Measurements from ENCODE around the gene USP24.

USP24 gene

DNA sequence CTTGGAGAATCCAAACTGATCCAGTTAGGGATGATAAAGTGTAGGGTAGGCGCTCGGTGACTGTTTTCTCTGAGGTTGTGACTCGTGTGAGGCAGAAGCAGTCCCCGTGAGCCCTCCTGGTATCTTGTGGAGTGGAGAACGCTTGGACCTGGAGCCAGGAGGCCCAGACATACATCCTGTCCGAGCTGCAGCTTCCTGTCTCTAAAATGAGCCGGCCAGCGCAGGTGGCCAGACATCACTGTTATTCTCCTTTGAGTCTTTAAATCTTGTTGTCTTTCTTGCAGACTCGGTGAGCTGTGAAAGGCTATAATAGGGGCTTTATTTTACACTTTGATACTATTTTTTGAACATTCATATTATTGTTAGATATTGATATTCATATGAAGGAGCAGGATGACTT, 163.5 kb downstream of the USP24 start:
- TF ChIP-seq, protein P1, sequence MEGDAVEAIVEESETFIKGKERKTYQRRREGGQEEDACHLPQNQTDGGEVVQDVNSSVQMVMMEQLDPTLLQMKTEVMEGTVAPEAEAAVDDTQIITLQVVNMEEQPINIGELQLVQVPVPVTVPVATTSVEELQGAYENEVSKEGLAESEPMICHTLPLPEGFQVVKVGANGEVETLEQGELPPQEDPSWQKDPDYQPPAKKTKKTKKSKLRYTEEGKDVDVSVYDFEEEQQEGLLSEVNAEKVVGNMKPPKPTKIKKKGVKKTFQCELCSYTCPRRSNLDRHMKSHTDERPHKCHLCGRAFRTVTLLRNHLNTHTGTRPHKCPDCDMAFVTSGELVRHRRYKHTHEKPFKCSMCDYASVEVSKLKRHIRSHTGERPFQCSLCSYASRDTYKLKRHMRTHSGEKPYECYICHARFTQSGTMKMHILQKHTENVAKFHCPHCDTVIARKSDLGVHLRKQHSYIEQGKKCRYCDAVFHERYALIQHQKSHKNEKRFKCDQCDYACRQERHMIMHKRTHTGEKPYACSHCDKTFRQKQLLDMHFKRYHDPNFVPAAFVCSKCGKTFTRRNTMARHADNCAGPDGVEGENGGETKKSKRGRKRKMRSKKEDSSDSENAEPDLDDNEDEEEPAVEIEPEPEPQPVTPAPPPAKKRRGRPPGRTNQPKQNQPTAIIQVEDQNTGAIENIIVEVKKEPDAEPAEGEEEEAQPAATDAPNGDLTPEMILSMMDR (conservative IDR thresholded peaks at IDR 0.05; ENCODE audit: low read depth, low read length), result no peak
- DNase-seq (ENCODE audit: low read depth), result no peak
- H3K4me3 ChIP-seq (ENCODE audit: low read depth, low read length), result no peak overlapping the region

DNA sequence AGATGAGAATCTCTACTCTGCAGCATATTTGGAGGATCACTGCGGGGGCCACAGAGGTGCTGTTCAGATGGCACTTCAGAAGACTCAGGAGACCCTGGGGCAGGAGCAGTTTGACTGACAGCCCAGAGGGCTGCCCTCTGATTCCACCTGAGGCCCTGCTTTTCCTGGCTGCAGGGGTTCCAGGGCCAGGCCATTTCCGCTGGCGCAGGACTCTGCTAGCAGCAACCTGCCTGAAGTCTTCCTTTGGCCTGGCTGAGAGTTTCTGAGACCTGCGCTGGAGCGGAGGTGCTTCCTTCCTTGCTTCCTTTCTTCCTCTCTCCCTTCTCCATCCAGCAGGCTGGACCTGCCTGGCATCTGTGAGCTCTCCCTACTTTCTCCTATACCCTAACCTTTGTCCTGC, 164.0 kb downstream of the USP24 start:
- H3K4me3 ChIP-seq (ENCODE audit: low read depth, low read length), result no peak overlapping the region
- TF ChIP-seq, protein P1 (conservative IDR thresholded peaks at IDR 0.05; ENCODE audit: low read depth, low read length), result no peak
- no peak for DNase-seq (ENCODE audit: low read depth)

DNA sequence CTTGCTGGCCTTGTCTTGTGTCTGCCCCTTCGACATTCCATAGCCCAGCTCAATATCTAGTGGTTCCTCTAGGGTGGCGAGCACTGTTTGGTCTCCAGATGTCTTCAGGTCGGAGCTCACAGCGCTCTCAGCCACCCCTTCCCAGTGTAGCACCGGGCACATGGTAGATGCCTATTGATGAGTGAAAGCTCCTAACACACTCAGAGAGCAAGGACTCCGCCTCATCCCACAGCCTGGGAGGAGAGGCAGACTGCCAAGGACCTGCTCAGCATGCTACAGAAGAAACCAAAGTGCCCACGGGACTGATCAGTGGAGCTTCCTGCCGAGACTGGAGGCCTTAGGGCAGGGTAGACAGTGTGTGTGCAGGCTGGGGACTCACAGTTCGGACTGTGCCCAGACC, 164.9 kb downstream of the USP24 start:
- TF ChIP-seq, protein P1 (conservative IDR thresholded peaks at IDR 0.05; ENCODE audit: low read depth, low read length), result no peak
- H3K4me3 ChIP-seq (ENCODE audit: low read depth, low read length), result no peak overlapping the region
- peak; percentile 94 for DNase-seq (ENCODE audit: low read depth)

DNA sequence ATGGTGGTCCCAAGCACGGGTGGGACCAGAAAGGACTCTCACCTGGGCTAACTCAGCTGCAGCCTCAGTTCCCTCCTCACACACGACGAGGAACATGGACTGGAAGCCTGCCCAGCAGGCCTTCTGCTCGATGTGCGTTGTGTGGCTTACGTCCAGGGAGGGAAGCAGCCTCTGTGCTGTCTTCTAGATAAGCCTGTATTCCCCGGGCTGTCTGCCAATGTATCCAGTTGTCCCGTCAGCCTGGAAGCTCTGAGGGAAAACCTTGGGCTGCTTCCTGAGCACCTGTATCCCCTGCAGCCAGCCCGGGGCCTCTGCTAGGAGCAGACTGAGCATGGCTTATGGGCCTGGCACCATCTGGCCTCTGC, 165.3 kb downstream of the USP24 start:
- DNase-seq (ENCODE audit: low read depth), result peak; percentile 80
- no peak overlapping the region for H3K4me3 ChIP-seq (ENCODE audit: low read depth, low read length)
- TF ChIP-seq, protein P1 (conservative IDR thresholded peaks at IDR 0.05; ENCODE audit: low read depth, low read length), result no peak

DNA sequence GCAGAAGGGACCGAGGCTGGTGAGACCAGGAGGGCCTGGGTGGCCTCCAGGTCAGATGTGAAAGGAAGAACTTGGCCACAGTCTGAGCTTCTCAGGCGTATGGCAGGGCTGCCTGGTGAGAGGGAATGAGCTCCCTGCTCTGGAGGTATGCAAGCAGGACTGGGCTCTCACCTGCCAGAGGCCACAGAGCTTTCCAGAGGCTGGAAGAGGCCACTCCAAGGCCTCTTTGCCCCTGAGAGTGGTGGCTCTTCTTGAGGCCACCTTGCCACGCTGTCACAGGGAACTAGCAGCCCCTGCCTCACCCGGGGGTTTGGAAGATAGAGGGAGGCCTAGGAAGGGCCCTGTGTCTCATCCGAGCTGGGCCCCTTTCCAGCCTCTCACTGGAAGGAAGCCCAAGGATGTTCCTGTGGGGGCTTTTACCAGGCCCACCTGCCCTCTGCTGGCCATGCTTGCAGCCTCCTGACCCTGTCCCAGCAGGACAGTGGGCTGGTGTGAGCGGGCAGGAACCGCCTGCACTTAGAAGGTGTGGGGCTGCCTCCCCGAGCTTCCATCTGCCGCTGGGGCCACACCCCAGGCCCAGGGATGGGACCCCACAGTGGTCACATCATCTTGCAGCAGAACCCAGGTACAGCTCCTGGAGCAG, 165.8 kb downstream of the USP24 start:
- TF ChIP-seq, protein P1 (conservative IDR thresholded peaks at IDR 0.05; ENCODE audit: low read depth, low read length), result no peak
- DNase-seq (ENCODE audit: low read depth), result no peak
- H3K4me3 ChIP-seq (ENCODE audit: low read depth, low read length), result no peak overlapping the region

DNA sequence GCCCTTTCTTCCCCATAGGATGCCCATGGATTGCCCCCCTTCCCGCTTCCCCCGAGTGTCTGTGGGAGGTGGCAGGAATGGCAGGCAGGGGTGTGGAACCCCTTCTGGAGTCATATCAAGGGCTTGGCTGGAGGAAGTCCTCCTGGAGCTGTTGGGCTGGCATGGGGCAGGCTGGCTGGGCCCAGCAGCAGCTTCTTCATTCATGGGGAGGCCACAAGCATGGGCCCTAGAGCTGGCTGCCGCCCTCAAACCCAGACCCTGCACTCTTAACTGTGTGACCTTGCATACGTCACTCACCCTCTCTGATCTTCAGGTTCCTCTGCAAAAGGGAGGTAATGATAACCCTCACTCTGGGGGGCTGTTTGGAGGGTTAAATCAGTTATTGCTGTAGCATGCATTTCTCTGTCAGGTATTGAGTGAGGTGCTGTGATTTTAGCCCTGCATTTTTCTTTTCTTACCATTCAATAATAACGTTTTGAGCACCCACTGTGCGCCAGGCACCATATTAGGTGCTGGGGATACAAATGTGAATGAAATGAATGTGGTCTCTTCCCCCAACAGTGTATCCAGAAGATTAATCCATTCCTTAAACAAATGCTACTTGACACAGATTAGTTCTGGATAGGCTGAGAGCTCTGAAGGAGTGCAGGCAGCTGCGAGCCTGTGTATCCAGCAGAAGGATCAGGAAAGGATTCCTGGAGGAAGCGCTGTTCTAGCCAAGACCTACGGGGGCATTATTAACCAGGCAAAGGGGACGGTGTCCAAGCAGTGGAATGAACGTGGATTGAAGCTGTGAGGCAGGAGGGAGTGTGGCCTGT, 166.5 kb downstream of the USP24 start:
- TF ChIP-seq, protein P1 (conservative IDR thresholded peaks at IDR 0.05; ENCODE audit: low read depth, low read length), result no peak
- DNase-seq (ENCODE audit: low read depth), result no peak

DNA sequence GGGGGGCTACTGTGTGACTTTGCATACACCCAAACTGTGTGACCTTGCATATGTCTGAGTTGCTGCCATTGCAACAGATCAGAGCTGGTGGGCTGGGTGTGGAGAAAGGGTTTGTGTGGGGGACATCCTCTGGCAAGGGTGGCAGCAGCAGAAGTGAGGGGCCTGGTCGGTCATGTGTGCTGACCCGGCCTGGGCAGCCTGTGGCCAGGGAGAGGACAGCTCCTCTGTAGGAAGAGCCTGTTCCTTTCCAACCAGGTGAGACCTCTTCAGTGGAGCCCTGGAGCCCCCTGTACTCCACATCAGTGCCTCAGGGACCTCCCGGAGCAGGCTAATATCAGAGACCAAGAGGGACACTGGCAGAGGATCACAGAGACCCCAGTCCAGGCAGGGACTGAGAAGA, 167.6 kb downstream of the USP24 start:
- TF ChIP-seq, protein P1 (conservative IDR thresholded peaks at IDR 0.05; ENCODE audit: low read depth, low read length), result no peak
- DNase-seq (ENCODE audit: low read depth), result no peak

More for the DNA sequence above, 166.5 kb downstream of the USP24 start:
- H3K4me3 ChIP-seq (ENCODE audit: low read depth, low read length), result no peak overlapping the region

More for the DNA sequence above, 167.6 kb downstream of the USP24 start:
- no peak overlapping the region for H3K4me3 ChIP-seq (ENCODE audit: low read depth, low read length)
